HG03025 (cell line): ENCODE measurements around the gene ZNF175.

Source experiments
- ATAC-seq: cut with Tn5 transposase; IDR thresholded peaks from one replicate; pipeline ENCODE4 v1.9.1; 2021; ENCODE audit warnings: mild to moderate bottlenecking, moderate library complexity; ENCODE audit not compliant: unreplicated experiment, low FRiP score

ZNF175 gene

GRCh38 chr19:51549533-51550324, 21.4 kb upstream of the ZNF175 start:
- no peak for ATAC-seq

- no peak for ATAC-seq
These were observed 20.0 kb upstream of the ZNF175 start for GRCh38 chr19:51550848-51551672.

- ATAC-seq = no peak
These were observed 19.2 kb upstream of the ZNF175 start for GRCh38 chr19:51551673-51552432.

GRCh38 chr19:51552608-51552995, 18.5 kb upstream of the ZNF175 start:
- ATAC-seq = no peak

- ATAC-seq = no peak
These were observed 17.9 kb upstream of the ZNF175 start for GRCh38 chr19:51552996-51553725.

GRCh38 chr19:51559240-51559639, 11.8 kb upstream of the ZNF175 start:
- no peak for ATAC-seq

- ATAC-seq = no peak
These were observed 10.7 kb upstream of the ZNF175 start for GRCh38 chr19:51560339-51560738.

GRCh38 chr19:51564791-51565190, 6.3 kb upstream of the ZNF175 start:
- ATAC-seq = no peak

GRCh38 chr19:51565583-51565982, 5.5 kb upstream of the ZNF175 start:
- no peak for ATAC-seq

- no peak for ATAC-seq
These were observed 4.5 kb upstream of the ZNF175 start for GRCh38 chr19:51566489-51567100.

GRCh38 chr19:51567583-51567982, 3.5 kb upstream of the ZNF175 start:
- ATAC-seq = no peak

- no peak for ATAC-seq
These were observed 2.6 kb upstream of the ZNF175 start for GRCh38 chr19:51568456-51568855.

- ATAC-seq = no peak
These were observed 516 bp downstream of the ZNF175 start for GRCh38 chr19:51571599-51571998.

GRCh38 chr19:51572410-51572809, 1.3 kb downstream of the ZNF175 start:
- ATAC-seq = no peak

- ATAC-seq = no peak
These were observed 1.8 kb downstream of the ZNF175 start for GRCh38 chr19:51572908-51573307.

GRCh38 chr19:51573331-51573730, 2.2 kb downstream of the ZNF175 start:
- ATAC-seq = no peak

- no peak for ATAC-seq
These were observed 5.8 kb downstream of the ZNF175 start for GRCh38 chr19:51576850-51577249.

- ATAC-seq = no peak
These were observed 15.1 kb downstream of the ZNF175 start for GRCh38 chr19:51586103-51586728.

- no peak for ATAC-seq
These were observed 15.7 kb downstream of the ZNF175 start for GRCh38 chr19:51586799-51587198.
